Stimulated activated CD4-positive, alpha-beta T cell treated with anti-CD3 and anti-CD28 coated beads, TNF-alpha, amount 100 ng/mL, for 24 hours (primary cell): ENCODE results near the gene FAXDC2.
A peak's percentile ranks its signal among the peaks of the same experiment; 100 is the strongest.
"Not testable (repeated sequence)": the region's sequence is repeated elsewhere in the genome, so short reads cannot be mapped to it uniquely, and the experiment has no call there.

ENCODE experiments used
- DNase-seq, 3 experiments: peaks; one replicate each; pipeline ENCODE4 v3.0.0-alpha.2; 2020; ENCODE audit warnings: low read depth in 3 of 3

FAXDC2 gene

DNA sequence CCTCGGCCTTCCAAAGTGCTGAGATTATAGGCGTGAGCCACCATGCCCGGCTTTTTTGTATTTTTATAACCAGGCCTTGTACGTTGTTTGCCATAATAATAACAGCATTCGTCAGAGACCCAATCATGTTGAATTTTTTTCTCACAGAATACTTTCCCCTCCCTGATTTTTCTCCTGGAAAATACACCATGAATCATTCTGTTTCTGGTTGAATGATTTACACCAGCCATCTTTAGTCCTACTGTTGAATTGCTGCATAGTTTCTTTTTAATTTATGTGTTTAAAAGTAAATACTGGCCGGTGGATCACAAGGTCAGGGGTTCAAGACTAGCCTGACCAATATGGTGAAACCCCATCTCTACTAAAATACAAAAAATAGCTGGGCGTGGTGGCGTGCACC, 11.5 kb upstream of the FAXDC2 start:
- DNase-seq = no peak

DNA sequence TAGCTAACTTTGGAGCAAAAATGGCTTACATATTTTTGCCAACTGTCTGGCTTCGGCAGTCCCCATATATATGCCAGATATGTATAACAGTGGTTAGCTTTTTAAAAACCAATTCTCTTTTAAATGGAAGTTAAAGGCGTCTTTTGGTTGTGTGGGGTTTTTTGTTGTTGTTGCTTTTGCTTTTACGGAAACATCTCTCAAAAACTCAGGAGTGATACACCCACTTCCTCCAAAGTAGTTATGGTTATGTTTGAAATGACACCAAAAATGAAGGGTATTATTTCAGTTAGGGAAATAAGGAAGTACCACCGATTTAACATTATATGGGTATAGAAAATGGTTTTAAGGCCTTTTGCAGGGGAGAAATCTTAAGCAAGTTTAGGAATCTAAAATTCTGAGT, 10.4 kb upstream of the FAXDC2 start:
- no peak for DNase-seq

DNA sequence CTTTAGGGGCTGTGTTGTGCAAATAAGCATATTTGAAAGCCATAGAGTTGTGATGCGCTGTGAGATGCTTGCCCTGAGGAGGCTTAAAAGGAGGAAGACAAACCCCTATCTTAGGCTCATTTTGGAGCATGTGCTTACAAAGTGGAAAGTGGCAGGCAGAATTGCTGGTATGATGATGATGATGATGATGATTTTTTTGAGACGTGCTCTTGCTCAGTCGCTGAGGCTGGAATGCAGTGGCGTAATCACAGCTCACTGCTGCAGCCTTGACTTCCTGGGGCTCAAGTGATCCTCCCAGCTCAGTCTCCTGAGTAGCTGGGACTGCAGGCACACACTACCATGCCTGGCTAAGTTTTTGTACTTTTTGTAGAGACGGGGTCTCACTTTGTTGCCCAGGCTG, 9.7 kb upstream of the FAXDC2 start:
- peak in 1 of 3 experiments; percentile 14 for DNase-seq

DNA sequence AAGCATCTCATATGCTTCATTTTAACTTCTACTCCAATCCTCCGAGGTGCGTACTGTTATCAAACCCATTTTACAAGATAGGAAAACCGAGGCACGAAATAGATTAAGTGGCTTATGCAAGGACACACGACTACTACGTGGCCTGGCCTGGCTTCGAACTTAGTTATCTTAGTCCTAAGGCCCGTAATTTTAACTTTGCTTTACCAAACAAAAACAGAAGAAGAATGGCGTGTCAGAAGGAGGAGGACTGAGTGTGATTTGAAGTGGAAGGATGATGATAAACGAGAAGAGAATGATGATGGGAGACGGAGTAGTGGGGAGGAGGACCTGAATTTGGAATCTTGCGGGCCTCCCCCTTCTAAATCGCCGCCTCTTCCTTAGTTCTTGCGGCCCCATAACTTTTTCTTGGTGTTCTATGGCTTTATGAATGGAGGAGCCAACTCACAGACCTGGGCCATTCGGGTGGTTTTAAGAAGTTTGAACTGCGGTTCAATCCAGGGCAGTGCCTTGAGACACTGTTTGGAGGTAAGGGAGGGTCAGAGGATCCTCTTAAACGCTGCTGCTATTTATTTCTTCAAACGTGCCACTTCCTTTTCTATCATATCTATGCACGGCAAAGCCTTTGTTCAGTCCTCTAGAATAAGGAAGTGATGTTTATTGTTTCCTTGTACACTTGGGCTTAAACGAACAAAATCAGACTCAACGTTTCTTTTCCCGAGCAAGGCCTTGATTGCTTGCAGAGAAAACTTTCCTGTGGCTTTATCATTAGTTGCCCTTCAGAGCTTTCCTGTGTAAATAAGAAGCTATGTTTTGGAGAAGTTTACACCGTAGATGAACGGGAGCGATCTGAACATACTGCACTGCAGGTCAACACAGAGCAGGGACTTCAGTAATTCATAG, 8.8 kb upstream of the FAXDC2 start:
- DNase-seq = no peak

DNA sequence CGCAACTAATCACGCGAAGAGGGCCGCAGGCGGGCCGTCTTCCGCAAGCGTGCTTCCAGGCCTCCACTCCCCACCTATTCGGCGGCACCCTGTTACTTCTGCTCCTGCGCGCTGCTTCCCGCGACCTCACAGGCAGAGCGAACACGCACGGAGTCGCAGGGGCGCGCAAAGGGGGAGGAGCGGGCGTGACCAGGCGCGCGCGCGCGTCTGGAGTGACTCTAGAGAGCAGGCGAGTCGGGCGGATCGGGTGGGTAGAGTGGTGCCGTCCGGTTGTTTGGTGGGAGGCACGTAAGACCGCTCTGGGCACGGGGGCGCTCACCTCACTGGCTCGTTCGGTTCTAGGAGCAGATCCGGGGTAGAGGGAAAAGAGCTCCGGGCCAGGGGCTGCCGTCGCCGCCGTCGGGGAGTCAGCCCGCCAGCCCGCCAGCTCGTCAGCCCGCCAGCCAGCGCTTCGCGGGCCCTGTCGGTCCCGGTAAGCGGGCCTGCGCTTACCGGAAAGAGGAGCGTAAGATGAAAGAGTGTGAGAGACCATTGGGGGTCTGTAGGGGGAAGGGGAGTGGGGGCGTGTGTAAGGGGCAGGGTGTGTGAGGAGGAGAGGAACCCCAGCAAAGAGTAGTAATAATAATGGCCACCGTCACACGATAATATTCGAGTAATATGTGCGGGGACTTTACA, 8.0 kb upstream of the FAXDC2 start, which contains the start of gene CNOT8:
CNOT8 (plus strand) TSS at position 331 of the 675 bp plus-strand sequence. CDS start 4,652 bp downstream, outside the sequence.
- DNase-seq = peak; percentile 94 to 98 (median 97)

DNA sequence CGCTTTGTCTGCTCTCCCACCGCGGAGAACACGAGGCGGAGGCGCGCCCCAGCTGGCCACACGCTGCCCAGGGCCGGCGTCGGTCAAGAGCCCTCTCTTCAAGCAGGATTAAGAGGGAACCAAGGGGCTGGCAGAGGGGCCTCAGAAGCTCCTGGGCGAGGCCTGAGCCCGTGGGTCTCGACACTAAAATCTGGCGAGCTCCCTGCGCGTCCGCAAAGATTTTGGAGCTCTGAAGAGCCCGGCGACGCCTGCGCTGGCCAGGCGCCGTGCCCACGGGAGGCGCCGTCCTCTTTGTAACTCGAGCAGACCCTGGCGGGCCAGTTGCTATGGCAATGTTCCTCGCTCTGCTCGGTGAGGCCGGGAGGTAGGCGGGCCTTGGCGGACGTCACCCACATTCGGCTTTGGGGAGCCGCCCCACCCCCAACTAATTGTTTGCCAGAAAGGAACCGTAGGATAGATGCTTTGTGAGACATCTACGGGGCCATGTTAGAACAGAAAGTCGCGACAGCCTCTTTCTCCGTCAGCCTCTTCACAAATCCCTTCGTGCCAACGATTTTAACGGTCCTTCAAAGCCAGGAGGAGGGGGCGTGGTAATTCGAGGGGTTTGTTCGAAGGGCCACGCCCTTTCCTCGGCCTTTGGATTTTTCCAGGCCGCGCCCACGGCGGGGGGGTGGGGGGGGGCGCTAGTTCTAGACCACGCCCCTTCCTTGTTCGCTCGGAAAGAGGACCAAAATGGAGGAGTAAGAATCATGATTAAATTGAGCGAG, 7.3 kb upstream of the FAXDC2 start:
- DNase-seq = peak; percentile 68 to 83 (median 74)

DNA sequence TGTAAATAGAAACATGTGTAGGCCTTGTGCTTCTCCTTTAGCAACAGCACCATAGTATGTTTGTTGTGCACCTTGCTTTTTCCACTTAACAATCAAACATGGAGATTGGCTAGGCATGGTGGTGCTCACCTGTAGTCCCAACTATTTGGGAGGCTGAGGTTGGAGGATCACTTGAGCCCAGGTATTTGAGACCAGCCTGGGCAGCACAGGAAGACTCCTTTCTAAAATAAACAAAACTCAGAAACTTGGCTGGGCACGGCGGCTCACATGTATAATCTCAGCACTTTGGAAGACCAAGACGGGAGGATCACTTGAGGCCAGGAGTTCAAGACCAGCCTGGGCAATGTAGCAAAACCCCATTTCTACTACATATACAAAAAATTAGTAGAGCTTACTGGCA, 948 bp upstream of the FAXDC2 start:
- DNase-seq = no peak

DNA sequence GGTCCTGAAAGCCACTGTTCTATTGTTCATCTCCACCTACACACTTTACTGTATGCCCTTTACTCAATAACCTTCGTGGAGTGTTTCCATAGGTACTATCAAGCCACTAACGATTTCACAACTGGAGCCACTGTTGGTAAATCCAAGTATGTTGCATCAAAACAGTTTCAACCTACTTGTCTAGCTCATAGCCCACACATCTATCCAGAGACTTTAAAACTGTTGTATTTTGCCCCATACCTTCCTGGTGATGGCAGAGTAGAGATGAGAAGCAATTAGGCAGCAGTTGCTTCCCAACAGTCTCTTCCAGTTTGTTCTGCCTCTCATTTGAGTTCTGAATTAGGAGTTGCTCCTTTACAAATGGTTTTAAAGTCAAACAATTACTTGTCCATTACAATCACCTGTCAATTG, 607 bp downstream of the FAXDC2 start:
- no peak for DNase-seq

DNA sequence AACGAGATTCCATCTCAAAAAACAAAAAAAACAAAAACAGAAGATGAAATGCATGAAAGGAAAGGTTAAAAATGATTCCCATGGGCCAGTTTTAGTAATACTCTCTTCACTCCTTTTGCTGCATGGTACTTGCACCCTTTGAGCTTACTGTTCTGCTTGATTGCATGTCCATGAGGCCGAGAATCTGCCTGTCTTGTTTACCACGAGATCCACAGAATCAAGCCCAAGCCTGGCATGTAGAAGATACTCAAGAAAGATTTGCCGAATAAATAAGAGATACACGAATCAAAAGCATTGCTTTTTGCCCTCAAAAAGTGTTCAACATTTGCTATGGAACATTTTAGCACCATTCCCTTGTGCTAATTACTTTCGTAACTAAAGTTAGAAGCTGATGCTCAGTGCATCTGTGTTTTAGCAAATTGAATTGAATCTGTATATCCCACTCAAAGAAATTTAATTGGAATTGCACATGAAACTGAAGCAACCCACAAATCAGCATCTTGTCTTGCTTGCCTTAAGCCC, 1.1 kb downstream of the FAXDC2 start:
- DNase-seq = no peak

DNA sequence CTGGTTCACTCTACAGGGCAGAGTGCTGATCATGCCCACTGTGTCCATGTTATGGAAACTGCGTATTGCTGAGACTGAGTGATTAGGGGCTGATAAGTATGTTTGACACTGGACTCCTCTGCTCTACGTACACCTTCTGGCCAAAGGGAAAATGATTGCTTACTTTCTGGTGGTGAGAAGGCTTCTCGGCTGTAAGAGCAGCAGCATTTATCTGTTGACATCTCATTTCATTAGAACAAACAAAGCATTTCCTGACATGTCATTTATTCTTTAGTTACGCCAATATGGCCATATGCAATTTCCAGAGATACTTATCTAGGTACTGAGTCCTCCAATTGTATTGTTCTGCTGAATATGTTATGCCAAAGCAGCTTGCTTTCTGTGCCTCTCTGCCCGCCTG, 5.6 kb downstream of the FAXDC2 start:
- no peak for DNase-seq

DNA sequence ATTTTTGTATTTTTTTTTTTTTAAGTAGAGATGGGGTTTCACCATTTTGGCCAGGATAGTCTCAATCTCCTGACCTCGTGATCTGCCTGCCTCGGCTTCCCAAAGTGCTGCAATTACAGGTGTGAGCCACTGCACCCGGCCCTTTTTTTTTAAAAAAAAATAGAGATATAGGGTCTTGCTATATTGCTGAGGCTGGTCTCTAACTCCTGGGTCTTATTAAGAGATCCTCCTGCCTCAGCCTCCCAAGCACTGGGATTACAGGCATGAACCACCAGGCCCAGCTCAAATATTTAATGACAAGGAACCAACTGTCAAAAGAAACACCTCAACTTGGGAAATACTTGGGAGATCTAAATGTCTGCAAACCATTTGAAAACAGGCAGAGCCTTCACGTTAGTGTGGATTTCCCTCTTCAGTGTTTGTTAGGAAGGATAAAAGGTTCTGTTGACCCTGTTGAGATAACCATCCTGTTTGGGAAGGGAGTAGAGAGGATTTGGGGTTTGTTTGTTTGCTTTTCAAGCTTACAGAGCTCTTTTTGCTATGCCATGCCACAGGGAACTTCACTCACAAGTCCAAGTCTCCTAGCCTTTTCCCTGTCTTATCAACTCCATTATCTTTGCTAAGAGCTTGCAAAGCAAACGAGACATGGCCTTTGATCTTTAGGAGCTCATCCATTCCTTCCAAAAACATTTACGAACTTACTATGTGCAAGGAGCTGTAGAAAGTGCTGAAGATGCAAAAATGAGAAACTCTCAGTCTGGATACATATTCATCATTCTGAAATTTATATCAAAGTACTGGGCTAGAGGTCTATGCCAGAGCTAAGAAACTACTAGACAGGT, 7.5 kb downstream of the FAXDC2 start:
- DNase-seq = no peak

DNA sequence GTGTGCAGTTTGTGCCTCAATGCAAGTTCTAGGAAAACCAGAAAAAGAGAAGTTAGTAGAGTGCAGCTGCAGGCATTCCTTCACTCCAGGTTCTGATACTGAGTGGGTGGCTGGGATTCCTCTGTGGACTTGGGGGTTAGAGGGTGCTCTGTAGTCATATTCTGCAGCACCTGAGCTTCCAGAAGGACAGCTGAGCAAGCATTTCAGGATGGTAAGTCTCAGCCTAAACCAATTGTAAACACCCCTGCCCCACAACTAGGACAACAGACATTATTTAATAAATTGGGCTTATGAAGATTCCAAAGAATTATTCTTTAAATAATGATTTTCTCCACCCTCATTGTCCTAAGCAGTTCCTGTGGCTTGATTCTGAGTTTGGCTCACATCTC, 9.1 kb downstream of the FAXDC2 start:
- no peak for DNase-seq

DNA sequence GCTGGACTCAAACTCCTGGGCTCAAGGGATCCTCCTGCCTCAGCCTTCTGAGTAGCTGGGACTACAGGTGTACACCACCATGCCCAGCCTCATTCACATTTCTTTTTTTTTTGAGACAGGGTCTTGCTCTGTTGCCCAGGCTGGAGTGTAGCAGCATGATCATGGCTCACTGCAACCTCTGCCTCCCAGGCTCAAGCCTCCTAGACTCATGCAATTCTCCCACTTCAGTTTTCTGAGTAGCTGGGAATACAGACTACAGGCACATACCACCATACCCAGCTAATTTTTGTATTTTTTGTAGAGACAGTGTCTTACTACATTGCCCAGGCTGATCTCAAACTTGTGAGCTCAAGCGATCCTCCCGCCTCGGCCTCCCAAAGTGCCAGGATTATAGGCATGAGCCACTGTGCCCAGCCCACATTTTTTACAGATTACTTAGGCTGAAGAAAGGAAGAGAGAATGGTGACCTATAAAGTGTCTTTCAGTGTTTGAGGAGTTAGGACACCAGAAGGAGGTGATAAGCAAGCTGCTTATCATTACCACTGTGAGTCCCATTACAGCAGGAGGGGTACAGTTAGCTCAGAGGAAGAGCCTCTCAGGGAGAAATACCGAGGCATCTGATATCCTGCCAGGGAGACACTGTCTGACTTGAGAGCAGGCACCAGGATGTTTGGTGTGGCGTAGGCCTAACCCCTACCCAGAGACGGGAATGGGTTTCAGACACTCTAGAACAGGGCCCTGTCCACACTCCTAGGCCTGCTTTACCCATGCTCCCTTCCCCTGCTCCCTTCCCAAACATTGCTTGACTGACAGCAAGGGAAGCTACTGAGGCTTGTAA, 9.7 kb downstream of the FAXDC2 start:
- DNase-seq = no peak

DNA sequence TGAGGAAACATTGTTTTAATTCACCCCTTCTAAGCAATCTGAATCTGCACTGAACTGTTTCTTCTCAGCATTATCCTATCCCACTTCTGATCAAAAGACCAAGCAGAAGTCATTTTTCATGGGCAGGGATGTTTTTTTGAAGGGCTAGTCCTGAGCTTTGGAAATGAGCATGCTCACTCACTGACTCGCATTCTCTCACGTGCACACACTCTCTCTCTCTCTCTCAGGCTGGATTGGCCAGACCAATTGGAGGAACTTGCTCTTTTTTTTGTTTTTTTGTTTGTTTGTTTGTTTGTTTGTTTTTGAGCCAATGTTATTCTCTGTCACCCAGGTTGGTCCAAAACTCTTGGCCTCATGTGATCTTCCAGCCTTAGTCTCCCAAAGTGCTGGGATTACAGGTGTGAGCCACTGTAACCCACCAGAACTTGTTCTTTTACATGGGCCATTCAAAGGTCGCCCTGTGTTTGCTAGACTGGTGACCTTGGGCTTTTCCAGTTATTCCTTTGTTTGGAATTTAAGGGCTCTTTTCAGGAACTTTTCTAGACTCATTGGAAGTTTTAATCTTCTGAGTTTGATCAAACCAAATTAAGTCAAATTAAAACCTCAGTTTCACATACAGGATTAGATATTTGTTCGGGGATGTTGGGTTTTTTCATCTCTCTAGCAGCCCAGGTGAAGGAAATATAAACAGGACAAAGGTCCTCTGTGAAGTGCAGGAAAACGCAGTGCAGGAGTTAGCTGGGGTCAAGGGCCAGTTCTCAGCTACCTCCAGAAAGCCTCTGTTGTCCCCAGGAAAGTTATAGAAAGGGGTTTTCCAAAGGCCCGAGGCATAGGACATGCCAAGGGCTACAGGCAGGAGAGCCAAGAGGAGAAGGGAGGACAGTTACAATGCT, 13.1 kb downstream of the FAXDC2 start:
- no peak for DNase-seq

DNA sequence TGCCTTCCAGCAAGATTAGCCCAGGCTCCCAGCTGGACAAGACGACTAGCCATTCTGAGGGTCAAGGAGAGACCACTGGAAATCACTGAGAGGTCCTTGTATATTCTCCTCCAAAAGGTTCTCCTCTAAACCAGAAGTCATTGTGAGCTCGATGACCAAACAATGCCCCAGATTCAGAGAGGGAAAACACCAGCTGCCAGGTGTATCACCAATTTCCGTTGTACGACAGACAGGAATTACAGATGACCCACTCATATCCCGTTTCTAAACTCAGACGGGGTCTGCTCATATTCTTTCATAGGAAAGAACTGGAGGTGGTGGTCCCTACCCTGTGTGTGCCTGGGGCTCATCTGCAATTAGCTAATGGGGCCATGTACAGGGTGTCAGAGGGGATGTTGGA, 14.2 kb downstream of the FAXDC2 start:
- no peak for DNase-seq

DNA sequence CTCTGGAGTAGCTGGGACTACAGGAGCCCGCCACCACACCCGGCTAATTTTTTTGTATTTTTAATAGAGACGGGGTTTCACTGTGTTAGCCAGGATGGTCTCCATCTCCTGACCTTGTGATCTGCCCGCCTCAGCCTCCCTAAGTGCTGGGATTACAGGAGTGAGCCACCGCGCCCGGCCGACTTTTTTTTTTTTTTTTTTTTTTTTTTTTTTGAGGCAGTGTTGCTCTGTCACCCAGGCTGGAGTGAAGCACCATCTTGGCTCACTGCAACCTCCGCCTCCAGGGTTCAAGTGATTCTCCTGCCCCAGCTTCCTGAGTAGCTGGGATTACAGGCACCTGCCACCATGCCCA, 14.7 kb downstream of the FAXDC2 start:
- DNase-seq = not testable (repeated sequence)

DNA sequence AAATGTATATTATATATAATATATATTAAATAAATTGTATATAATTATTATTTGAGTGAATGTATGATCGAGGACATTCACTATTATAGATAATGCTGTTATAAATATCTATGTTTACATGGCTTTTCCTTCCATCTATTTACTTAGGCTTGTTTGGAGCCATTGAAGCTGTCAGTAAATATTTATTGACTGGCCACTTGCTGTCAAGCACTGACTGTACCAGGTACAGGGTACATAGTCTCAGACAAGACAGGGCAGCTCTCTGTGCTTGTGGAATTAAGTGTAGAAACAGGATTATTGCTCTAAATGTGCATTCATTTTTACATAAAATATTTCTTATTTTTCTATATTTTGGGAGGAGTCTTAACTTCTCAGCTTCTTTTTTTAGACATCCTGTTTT, 16.4 kb downstream of the FAXDC2 start:
- no peak for DNase-seq

DNA sequence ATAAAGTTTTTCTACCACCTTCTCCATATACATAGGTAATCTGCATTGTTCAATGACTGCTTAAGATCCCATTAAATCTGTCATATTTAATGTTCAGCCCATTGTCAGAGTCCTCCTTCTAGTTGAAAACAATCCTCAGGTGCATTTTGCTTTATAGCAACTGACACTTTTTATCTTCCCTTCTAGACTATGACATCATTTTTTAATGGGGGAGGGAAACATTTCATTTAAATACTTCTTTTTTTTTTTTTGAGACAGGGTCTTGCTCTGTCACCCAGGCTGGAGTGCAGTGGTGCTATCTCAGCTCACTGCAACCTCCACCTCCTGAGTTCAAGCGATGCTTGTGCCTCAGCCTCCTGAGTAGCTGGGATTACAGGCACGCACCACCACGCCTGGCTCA, 17.6 kb downstream of the FAXDC2 start:
- DNase-seq = not testable (repeated sequence)

DNA sequence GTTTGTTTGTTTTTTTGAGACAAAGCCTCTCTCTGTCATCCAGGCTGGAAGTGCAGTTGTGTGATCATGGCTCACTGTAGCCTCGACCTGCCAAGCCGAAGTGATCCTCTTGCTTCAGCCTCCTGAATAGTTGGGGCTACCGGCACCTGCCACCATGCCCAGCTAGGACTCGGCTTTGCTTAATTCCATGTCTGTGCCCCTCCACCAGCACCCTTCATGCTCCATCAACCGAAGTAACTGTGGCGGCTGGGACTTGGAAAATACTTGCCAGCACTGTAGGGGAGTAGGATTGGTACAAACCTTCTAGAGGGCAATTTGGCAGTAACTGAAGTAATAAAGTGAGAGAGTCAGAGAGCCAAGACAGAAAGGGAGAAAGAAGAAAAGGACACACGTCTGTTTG, 19.0 kb downstream of the FAXDC2 start:
- no peak for DNase-seq
